GM18517 (cell line): ENCODE measurements around the gene KCNJ4.

ENCODE experiments used
- ATAC-seq: cut with Tn5 transposase; IDR thresholded peaks from one replicate; pipeline ENCODE4 v1.9.1; 2021; ENCODE audit warnings: mild to moderate bottlenecking, moderate library complexity; ENCODE audit not compliant: unreplicated experiment

Gene KCNJ4

DNA sequence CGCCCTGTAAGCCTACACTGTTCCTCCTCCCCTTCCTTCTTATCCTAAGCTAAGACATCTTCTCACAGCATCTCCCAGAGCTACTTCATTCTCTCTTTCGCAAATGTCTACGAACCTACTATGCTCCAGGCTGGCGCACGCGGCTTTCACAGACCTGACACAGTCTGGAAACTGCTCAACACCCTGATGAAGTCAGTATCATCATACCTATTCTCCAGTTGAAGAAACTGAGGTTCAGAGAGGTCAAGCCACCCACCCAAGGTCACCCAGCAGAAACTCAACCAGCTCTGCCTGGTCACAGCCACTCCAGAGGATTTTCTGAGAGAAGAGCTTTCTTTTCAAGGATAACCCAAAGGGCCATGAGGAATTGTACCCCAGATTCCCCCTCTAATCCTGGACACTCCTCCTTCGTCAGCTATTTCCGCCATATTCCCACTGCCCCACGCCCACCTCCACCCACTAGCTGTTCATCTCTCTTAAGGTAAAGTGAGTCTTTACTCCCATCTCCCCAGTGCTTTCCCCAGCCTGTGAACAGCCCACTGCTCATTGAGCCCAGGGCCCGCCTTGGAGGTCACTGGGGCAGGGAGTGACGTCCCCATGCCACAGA, 1.8 kb downstream of the KCNJ4 start:
- ATAC-seq = no peak

DNA sequence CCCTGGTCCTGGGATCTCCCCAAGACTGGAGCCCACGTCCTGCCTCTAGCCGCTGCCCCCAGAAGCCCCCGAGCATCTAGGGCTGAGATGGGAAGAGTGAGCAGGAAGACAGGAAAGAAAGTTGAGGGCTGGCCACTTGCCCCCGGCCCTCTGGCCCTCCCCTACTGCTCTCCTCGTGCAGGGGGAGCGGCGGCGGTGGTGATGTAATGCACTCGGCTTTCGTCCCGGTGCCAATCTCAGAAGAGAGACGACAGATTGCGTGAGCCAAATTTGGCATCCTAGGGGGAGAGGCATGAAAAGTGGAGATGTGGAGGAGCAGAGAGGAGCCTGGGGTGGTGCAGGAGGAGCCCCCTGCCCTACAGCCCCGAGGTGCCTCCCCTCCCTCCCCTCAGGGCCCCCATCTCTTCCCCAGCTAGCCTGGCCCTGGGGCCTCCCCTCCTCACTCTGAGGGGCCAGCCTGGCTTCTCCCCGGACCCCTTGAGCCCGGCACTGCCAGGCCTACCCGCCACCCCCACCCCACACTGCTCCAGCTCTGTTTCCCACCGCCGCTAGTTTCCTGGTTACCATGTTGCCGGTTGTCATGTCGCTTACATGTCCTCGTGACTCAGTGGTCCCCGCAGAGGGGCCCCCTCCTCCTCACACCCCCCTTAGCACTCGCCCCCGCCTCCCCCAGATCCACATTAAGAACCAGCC, 2.5 kb downstream of the KCNJ4 start:
- ATAC-seq = no peak

DNA sequence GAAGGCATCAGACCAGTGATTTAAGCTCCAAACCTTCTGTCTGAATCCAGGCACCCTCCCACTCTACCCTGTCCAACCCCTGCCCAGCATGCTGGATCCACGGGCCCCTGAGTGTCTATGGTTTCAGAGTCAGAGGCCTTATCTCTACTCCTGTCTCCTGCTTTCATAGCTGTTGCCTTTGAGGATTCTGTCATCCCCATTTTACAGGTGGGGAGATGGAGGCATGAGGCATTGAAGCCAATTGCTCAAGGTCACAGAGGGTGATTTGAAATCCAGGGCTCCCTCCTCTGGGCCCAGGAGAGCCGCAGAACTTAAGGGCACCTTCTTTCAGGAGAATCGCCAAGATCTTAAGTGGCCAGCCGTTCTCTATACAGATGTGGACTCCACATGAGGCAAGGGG, 3.1 kb downstream of the KCNJ4 start:
- no peak for ATAC-seq

DNA sequence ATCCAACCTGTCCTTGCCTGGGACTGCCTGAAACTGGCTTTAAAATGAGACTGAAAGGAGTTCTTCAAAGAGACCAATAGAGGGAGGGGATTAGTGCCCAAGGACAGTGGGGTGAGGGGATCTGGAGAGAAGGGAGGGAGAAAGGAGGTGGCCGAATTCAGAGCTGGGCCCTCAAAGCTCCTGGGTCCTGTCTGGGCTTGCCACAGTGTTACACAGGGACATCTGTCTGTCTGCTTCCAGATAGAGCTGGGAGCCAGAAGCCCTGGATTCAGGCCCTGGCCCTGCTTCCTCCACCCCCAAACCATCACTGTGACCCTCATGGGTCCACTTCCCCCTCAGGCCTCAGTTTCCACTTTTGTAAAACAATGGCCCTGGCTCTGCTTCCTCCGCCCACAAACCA, 3.6 kb downstream of the KCNJ4 start:
- no peak for ATAC-seq

DNA sequence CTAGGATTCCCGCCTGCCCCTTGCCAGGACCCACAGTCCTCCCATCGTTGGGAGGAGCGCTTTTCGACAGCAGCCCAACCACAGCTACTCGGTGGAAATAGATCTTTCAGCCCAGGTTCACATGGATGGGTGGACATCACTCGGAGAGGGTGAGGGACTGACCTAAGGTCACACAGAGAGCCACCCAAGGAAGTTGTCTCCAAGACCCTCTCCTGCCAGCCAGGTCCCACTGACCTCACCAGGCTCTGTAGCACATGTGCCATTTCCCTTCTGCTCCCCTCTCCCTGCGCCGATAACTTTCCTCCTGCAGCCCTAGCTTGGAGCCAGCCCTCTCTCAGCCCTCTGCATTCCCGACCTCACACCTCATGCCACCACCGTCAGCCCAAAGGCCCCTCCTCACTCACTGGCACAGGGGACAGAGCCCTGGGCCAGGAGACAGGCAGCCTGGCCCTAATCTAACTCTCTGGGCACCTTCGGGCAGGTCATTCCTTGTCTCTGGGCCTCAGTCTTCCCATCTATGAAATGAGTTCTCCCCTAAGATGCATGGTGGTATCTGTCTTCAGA, 4.7 kb downstream of the KCNJ4 start:
- ATAC-seq = no peak

DNA sequence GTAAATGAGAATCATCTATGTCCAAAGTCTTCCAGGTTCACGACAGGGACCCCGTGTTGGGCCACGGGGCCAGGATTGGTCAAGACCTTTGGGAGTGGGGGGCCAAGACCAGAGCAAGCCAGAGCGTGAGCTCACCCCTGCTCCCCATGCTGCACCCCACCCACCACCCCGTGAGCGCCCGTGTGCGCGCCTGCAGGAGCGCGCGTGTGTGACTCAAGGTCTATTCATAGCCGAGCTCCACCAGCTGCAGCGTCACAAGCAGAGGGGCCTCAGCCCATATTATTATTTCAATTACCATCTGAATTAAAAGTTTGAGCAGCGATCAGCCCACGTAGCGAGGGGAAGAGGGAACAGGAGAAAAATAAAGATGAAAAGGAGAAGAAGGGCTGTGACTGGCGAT, 5.2 kb downstream of the KCNJ4 start:
- no peak for ATAC-seq

DNA sequence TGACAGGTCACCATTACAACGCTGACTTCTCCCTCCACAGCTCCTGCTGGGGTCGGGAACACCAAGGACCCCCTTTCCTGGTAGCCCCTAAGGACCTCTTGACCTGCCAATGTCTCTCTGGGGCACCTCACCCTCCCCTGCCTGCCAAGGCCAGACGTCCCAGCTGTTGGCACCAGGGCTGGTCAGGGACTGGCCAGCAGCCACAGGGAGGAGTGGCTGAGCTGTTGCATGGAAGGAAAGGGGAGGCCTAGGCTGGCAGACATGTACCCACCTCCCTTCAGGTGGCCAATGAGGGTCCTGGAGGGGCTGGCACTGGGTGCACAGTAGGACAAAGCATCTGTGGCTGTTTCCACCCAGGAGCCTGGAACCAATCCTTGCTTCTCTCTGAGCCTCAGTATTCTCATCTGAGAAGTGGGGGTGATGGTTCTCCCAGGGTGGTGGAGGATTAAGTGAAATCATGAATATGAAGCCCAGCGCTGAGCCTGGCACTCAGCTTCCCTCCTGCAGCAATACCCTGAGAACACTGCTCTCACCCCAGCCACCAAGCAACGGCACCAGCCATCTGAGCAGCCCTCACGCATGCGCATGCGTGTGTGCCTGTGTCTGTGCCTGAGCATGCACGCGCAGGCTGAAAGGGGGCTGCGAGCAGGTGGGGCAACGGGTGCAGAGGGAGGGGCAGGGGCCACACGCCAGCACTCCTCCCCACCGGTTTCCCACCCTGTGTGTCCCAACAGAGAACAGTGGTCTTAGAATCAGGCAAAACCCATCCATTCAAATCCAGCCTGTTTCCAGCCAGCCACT, 5.9 kb downstream of the KCNJ4 start:
- no peak for ATAC-seq

DNA sequence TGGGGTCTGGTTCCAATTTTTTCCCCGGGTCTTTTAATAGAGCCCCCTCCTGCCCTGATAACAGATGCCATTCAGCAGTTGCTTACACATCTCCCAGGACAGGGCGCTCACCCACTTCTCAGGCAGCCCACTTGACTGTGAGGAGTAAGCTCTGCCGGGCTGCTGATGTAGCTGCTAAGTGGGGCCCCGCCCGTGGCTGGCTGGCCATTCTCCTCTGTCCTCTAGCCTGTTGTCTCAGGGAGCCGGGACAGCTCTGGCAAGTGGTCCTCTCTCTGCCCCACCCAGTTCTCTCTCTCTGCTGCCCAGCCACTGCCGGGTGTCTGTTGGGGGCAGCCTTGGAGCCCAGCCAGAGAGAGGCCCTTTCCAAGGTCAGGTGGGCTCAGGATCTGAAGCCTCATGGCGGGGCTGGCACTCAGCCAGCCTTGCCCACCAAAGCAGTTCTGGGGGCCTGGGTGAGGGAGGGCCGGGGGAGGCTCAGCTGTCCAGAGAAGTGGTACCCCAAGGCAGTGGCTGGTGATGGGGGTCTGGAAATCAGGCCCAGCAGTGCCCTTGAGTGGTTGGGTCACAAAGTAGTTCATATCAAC, 8.9 kb downstream of the KCNJ4 start:
- no peak for ATAC-seq

DNA sequence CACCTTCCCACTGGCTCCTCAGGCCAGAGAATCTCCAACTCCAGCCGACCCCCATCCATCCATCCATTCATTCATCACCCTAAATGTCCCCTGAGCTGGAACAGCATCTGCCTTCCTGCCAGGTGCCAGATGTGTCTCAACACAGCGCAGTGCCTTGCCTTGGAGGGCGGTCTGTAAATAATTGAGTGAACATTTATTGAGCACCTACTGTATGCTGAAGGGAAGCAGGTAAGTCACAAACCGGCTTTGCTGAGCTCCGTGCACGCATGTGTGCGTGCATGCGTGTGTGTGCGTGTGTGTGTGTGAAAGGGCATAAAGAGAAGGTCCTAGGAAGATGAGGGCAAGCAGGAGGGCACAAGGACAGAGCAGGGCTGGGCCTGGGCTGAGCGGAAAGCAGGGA, 10.2 kb downstream of the KCNJ4 start:
- no peak for ATAC-seq

DNA sequence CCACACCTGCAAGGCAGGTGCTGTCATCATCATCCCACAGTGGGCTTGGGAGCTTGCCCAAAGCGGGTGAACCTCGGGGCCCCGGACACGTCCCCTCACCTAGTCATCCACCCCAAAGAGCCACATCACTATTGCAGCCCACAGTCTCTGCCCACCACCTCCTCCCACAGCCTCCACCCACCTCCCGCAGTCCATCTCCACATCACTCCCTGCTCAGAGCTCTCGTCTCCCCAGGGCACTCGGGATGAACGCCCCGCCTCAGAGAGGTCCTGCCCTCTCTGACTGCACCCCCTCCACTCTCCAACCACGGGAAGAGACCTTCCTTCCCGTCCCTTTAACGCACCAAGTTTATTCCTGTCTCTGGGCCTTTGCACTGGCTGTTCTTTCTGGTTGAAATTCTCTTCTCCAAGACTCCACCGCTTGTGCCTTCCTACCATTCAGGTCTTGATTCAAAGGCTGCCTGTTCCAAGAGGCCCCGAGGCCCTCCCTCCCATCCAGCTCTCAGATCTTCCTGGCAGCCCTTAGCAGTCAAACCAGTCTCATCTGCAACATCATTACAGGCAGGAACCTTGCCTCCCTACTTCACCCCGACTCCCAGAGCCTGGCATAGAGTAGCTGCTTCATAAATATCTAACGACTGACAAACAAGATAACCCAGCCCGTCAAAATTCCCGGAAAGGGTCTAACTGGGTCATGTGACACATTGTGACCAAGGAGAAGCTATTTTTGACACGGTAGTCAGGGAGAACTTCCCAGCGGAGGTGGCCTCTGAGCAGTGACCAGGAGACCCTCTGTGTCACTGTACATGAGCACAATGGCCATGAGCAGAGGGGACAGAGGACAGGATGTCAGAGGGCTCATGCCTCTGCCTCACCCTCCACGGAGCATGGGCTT, 11.1 kb downstream of the KCNJ4 start:
- no peak for ATAC-seq

DNA sequence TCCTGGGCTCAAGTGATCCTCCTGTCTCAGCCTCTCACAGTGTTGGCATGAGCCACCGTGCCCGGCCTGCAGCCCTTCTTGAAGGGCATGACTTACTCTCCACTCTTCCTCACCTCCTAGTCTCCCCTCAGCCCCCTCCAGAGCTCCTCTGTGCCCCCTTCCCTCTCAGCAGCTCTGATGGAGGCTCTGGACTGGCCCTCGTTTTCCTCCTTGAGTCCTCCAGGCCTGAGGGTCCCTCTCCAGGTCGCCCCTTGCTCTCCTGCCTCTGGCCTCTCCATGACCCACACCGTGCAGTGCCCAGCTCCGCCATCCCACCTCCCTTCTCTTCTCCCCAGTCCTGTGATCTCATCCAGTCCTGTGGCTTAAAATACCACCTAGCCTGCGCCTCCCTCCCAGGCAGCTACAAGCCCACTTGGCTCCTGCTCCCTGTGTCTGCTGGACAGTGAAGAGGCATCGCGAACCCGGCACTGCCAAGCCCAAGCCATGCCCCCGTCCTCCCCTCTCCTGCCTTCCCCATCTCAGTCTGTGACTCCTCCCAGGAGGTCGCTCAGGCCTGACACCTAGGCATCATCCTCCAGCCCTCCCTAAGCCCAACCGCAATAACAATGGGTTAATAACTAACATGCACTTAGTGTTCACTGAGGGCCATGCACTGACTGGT, 11.9 kb downstream of the KCNJ4 start:
- ATAC-seq = no peak

DNA sequence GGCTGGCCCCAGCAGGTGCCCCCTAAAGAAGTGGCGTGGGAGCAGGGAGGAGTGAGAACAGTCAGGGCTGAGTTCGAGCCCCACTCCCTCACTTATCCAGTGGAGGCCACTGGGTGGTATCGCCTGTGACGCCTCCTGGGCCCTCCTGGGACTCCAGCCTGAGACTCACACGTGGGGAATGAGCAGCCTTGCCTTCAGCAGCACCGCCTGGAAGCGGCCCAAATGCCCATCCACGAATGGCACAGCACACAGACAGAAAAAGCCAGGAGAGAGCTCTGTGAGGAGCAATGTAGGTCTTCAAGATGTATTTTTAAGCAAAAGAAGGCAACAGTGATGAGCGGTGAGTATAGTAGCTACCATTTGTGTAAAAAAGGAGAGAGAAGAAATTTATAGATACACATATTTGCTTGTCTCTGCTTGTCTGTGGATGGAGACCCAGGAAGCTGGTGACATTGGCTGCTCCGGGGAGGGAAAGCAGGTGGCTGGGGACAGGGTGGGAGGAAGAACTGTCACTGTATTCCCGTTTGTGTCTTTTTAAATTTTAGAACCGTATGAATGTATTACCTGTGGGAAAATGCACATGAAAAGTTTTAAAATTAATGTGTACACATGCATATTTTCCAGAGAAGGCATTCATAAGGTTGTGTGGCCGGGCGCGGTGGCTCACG, 13.2 kb downstream of the KCNJ4 start:
- no peak for ATAC-seq

DNA sequence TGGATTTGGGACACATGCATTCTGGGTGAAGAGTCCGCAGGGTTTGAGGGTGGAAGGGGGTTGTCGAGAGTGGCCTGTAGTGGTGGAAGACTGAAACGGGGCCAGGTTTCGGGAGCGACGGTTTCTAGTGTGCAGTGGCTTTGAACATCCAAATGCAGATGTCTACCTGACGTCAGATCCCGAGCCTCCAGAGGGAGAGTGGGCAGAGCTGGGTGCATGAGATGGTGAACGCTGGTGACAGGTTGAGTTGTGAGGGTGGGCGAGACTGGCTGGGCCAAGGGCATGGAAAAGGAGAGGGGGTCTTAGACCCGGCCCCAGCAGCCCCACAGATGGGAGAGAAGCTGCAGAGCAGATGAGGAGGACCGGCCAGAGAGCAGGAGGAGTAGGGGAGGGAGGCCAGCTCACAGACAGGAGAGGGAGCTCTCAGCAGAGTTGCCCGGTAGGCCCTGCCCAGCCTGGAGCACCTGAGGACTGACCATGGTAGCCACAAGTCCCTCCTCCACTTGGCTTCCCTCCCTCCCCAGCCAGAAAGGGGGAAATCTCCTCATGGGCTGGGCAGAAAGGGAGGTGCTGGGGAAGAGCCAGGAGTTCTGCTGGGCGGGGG, 14.2 kb downstream of the KCNJ4 start:
- ATAC-seq = no peak

DNA sequence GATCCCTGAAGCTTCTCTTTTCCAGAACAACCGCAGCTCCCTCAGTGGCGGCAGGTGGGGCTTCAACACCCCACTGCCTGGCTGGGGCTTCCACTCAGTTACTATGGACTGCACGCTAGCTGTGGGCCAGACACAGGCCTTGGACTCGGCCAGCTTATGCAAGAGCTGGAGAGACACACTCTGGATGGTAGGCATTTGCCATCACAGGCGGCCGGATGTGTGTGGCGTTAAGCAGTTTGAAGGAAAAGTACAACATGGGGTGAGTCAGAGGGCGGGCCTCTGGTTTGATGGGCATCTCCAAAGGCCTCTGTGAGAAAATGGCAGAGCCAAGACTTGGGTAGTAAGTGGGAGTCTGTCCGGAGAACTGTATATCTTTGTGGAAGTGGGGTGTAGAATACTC, 17.6 kb downstream of the KCNJ4 start:
- ATAC-seq = no peak

DNA sequence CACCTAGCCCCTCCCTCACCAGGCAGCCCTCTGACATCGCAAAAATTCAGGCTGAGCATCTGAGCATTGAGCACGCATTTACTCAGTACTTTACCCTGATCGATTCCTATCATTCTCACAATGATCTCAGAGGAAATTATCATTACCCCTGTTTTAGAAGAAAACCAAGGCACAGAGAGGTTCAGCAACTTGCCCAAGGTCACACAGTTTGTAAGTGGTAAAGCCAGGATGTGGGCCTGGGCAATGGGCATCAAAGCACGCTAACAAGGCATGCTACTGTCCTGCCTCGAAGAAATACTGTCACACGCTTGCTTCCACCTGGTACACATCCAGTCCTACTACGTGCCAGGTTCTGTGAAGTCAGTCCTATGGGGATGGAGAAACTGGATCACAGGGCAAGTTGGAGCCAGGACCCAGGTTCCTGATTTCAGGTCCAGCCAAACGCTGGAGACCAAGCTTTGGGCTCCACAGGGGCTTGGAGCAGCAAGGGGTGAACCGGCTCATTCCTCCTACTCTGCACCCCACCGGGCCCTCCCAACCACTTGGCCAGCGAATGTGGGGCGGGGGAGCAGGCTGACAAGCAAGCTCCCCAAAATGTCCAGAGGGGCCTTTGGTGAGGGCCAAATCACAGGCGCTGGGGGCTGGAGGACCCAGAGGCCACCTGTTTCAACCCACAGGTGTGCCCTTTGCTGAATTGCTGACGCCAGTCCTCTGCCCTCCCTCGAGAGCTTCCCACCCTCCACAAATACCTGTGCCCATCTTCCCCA, 18.2 kb downstream of the KCNJ4 start:
- no peak for ATAC-seq

DNA sequence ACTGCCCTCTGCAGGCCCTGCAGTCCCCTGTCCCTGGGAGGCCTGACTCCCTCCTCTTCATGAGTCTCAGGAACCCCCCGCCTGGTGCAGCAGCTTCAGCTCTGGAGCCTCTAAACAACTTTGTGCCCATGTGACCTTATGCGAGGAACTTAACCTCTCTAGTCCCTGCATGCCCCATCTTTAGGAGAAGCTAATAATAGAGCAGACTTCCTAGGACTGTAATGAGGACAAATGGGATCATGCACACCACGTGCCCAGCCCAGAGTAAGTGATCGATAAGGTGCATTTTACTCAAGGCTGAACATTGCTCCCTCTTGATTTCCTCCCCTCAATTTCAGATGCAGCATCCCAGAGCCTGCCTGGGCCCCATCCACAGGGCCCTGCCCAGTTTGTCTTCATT, 19.0 kb downstream of the KCNJ4 start:
- ATAC-seq = no peak

DNA sequence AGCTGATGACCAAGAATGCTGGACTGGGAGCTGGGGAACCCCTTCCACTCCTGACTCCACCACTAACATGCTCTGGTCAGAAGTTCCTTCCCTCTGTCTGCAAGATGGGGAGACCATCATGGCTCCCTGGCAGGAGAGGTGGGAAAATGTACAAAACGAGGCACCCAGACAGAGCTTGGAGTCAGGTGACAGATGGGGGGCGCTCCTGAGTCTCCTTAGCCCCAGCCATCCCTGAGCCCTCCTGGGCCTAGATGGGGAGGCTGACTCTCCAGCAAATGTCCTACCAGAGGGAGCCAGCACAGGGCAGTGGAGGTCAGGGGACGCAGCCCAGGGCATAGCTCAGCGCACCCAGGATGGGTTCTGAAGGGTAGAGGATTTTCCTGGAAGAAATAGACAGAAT, 20.0 kb downstream of the KCNJ4 start:
- no peak for ATAC-seq

DNA sequence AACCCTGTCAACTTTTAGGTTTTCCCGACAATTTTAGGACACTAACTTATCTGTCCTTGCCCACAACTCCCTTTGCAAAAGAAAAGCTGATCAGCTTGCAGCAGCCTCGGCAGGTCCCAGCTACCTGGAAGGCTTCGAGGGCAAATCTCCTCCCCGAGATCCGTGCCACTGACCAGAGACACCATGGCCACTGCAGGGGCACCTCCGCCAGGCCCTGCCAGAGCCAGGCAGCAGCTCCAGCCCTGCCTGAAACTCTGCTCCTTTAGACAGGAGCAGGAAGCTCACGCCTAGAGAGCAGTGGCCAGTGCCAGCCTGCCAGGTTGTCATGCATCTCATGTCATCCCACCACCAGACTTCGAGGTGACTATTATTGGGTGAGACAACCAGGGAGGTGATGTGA, 21.1 kb downstream of the KCNJ4 start:
- no peak for ATAC-seq
